ENCODE results near the gene C10orf120. TPM values are rescaled to one million over a fixed set of nuclear protein-coding genes. Genes with fewer than 3 reads are reported as not detected.

The C10orf120 gene
- total and polyA plus RNA-seq, 2 donors (not counting 1 experiment from before 2014, with no cell fraction given): not detected

- no peaks in the 10 kb centered on the region for H3K9me3 Mint-ChIP-seq (ENCODE audit: insufficient read depth)
- ATAC-seq (ENCODE audit: low read depth) (no peak), DNase-seq (no peak)
- Histone ChIP-seq H3K4me2 (replicated peaks; ENCODE audit: low read depth, low read length, poor library complexity, severe bottlenecking) (no peak overlapping the region), H3K4me3 (ENCODE audit: control extremely low read depth in 1 of 5, extremely low read depth in 1 of 5, insufficient read depth in 1 of 5, low read depth in 2 of 5, low read length in 4 of 5) (no peak overlapping the region), H3K4me1 (ENCODE audit: control insufficient read depth in 2 of 2, insufficient read depth in 2 of 2, low read length in 2 of 2) (no peaks in the 10 kb centered on the region), H3K79me2 (ENCODE audit: control insufficient read depth, insufficient read depth, low read length) (no peaks in the 10 kb centered on the region), H2AFZ (ENCODE audit: insufficient read depth, low read depth, low read length, poor library complexity, severe bottlenecking) (no peak overlapping the region), H3K27me3 (replicated peaks in 1 of 4; ENCODE audit: control extremely low read depth in 1 of 4, control insufficient read depth in 3 of 4, insufficient read depth in 4 of 4, low read length in 3 of 4) (peaks cover 0 to 4% (median 0%) of the 10 kb centered on the region in 4 experiments), H4K20me1 (ENCODE audit: control insufficient read depth, insufficient read depth, low read length, poor library complexity, severe bottlenecking) (no peaks in the 10 kb centered on the region), H3K9me3 (ENCODE audit: control extremely low read depth in 1 of 3, control insufficient read depth in 2 of 3, insufficient read depth in 1 of 3, low read length in 2 of 3) (no peaks in the 10 kb centered on the region), H3K9ac (ENCODE audit: low read length) (no peak overlapping the region), H3K36me3 (replicated peaks in 1 of 2; ENCODE audit: control extremely low read depth in 1 of 2, control insufficient read depth in 1 of 2, extremely low read depth in 1 of 2, insufficient read depth in 2 of 2, low read length in 1 of 2) (no peaks in the 10 kb centered on the region), H3K27ac (ENCODE audit: low read length in 2 of 2) (no peak overlapping the region)
- ChIA-PET POLR2A (no interaction called here), CTCF (no interaction called here)
- no peak overlapping the region for H3K27ac Mint-ChIP-seq
- TF ChIP-seq CTCF (IDR thresholded peaks at IDR 0.05) (no peak), EZH2 (IDR thresholded peaks at IDR 0.05; ENCODE audit: borderline replicate concordance, insufficient read depth, low read depth, low read length, poor library complexity, severe bottlenecking) (no peak)
- no peaks in the 10 kb centered on the region for H3K4me1 Mint-ChIP-seq
- no peak overlapping the region for H3K4me3 Mint-ChIP-seq
- intact Hi-C loops (cut with micrococcal nuclease): no loop called here
- 61% methylated on average over 2 of the region's 3 CpGs for WGBS (ENCODE audit: insufficient coverage)
- peaks cover 19% of the 10 kb centered on the region for H3K27me3 Mint-ChIP-seq
Observed at GRCh38 chr10:122671355-122671754, 28.3 kb downstream of the C10orf120 start.

GRCh38 chr10:122669842-122670241 lies 29.8 kb downstream of the C10orf120 start:
- no peak overlapping the region for H3K27ac Mint-ChIP-seq
- Histone ChIP-seq H3K36me3 (replicated peaks in 1 of 2; ENCODE audit: control extremely low read depth in 1 of 2, control insufficient read depth in 1 of 2, extremely low read depth in 1 of 2, insufficient read depth in 2 of 2, low read length in 1 of 2) (no peaks in the 10 kb centered on the region), H2AFZ (ENCODE audit: insufficient read depth, low read depth, low read length, poor library complexity, severe bottlenecking) (no peak overlapping the region), H3K27ac (ENCODE audit: low read length in 2 of 2) (no peak overlapping the region), H4K20me1 (ENCODE audit: control insufficient read depth, insufficient read depth, low read length, poor library complexity, severe bottlenecking) (no peaks in the 10 kb centered on the region), H3K4me1 (ENCODE audit: control insufficient read depth in 2 of 2, insufficient read depth in 2 of 2, low read length in 2 of 2) (no peaks in the 10 kb centered on the region), H3K4me2 (replicated peaks; ENCODE audit: low read depth, low read length, poor library complexity, severe bottlenecking) (no peak overlapping the region), H3K9me3 (ENCODE audit: control extremely low read depth in 1 of 3, control insufficient read depth in 2 of 3, insufficient read depth in 1 of 3, low read length in 2 of 3) (no peaks in the 10 kb centered on the region), H3K4me3 (ENCODE audit: control extremely low read depth in 1 of 5, extremely low read depth in 1 of 5, insufficient read depth in 1 of 5, low read depth in 2 of 5, low read length in 4 of 5) (no peak overlapping the region), H3K27me3 (replicated peaks in 1 of 4; ENCODE audit: control extremely low read depth in 1 of 4, control insufficient read depth in 3 of 4, insufficient read depth in 4 of 4, low read length in 3 of 4) (no peaks in the 10 kb centered on the region), H3K9ac (ENCODE audit: low read length) (no peak overlapping the region), H3K79me2 (ENCODE audit: control insufficient read depth, insufficient read depth, low read length) (no peaks in the 10 kb centered on the region)
- ChIA-PET CTCF (no interaction called here), POLR2A (no interaction called here)
- DNase-seq (no peak), ATAC-seq (ENCODE audit: low read depth) (no peak)
- peaks cover 24% of the 10 kb centered on the region for H3K27me3 Mint-ChIP-seq
- intact Hi-C loops (cut with micrococcal nuclease): no loop called here
- no peaks in the 10 kb centered on the region for H3K9me3 Mint-ChIP-seq (ENCODE audit: insufficient read depth)
- WGBS (ENCODE audit: insufficient coverage): 83% methylated on average over 1 of the region's 2 CpGs
- H3K4me3 Mint-ChIP-seq: no peak overlapping the region
- TF ChIP-seq EZH2 (IDR thresholded peaks at IDR 0.05; ENCODE audit: borderline replicate concordance, insufficient read depth, low read depth, low read length, poor library complexity, severe bottlenecking) (no peak), CTCF (IDR thresholded peaks at IDR 0.05) (no peak)
- no peaks in the 10 kb centered on the region for H3K4me1 Mint-ChIP-seq
